OCI-LY3 (cell line): ENCODE data around the gene OR1F1.

Source experiments
- EZH2phosphoT487 ChIP-seq: fragments of 200-600 bp; shearing (Covaris generic); IDR thresholded peaks from 2 replicates; pipeline ENCODE4 v1.6.1; 2018; ENCODE audit warnings: antibody characterized with exemption, mixed run types, low read depth
- TF ChIP-seq, protein P1 (sequence below): fragments of 200-600, 300-600 bp; sonication (generic); IDR thresholded peaks from 2 replicates; pipeline ENCODE4 v1.5.1; 2014; ENCODE audit warnings: antibody characterized with exemption, low read length, low read depth

GRCh38 chr16:3143189-3143588 is 44.8 kb upstream of the OR1F1 start:
- TF ChIP-seq, protein P1, sequence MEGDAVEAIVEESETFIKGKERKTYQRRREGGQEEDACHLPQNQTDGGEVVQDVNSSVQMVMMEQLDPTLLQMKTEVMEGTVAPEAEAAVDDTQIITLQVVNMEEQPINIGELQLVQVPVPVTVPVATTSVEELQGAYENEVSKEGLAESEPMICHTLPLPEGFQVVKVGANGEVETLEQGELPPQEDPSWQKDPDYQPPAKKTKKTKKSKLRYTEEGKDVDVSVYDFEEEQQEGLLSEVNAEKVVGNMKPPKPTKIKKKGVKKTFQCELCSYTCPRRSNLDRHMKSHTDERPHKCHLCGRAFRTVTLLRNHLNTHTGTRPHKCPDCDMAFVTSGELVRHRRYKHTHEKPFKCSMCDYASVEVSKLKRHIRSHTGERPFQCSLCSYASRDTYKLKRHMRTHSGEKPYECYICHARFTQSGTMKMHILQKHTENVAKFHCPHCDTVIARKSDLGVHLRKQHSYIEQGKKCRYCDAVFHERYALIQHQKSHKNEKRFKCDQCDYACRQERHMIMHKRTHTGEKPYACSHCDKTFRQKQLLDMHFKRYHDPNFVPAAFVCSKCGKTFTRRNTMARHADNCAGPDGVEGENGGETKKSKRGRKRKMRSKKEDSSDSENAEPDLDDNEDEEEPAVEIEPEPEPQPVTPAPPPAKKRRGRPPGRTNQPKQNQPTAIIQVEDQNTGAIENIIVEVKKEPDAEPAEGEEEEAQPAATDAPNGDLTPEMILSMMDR = no peak
- TF ChIP-seq EZH2phosphoT487 = no peak
